CD4-positive, alpha-beta T cell treated with Interleukin-15 for 4 hours (primary cell): ENCODE data around the gene HMCN2.
"Not testable (repeated sequence)": the region's sequence is repeated elsewhere in the genome, so short reads cannot be mapped to it uniquely, and the experiment has no call there.

ENCODE experiments used
- DNase-seq: peaks from one replicate; pipeline ENCODE4 v3.0.0-alpha.2; 2020; ENCODE audit warnings: low spot score

HMCN2 gene

DNA sequence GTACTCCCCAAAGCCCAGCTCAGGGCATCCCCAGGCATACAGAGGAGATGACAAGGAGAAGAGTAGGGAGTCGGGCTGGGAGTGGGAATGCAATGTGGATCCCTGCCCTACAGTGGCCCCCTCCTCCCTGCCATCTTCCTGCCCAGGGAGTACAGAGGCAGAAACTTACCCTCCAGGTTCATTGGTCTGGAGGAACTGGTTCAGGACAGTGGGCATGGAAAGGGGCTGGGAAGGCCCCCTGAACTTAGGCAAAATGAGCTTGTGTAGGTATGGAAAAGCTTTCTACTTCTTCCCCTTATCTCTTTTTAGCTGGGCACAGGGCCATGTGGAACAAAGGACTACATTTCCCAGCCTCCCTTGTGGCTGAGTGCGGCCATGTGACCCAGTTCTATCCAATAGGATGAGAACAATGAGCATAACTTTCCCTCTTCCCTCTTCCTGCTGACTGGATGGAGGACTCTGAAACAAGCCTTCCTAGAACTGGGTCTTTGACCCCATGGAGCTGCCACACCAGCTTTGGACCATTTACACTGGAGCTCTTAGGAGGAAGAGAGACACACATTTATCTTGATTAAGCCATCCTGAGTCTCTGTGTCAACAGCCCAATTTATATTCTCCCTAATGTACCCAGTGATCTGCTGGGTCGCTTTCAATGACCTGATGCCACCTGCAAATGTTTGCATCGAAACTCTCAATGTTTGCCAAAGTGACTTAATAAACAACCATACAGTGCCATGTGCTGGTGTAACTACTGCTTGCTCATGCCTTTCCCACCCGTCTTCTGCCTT, 25.0 kb upstream of the HMCN2 start:
- DNase-seq: peak; percentile 42

DNA sequence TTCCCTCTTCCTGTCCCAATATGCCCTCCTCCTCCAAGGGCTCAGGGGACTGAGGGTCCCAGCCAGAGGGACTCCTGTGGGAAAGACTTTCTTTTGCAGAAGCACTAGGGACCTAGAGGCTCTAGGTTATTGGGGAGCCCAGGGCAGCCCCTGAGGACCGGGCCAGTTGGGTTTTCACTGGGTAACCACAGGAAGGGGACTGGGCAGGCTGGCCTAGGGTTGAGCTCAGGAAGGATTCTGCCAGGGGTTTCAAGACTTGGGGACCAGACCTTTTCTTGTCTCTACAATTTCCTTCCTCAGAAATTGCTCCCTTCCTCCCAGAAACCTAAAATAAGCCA, 24.4 kb upstream of the HMCN2 start:
- DNase-seq: no peak

DNA sequence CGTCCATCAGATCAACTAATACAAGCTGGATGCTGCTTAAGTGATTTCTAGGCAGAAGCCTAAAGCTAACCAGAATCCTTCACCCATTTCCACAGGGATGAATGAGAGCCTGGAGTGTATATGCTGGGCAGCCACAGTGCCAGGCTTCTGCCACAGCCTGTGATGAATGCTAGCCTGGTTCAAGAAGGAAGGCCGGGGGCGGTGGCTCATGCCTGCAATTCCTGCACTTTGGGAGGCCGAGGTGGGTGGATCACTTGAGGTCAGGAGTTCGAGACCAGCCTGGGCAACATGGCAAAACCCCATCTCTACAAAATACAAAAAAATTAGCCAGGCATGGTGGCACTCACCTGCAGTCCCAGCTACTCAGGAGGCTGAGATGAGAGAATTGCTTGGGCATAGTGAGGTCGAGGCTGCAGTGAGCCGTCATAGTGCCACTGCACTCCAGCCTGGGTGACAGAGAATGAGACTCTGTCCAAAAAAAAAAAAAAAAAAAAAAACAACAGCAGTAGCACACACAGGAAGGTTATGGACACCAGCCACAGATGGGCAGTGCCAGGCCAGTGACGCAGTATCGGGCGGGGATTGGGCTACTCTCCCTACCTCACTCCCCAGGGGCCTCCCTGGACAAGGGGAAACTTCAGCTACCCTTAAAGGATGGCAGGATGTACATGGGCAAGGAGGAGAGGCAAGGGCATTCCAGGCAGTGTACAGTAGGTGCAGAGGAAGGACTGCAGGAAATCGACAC, 23.1 kb upstream of the HMCN2 start:
- no peak for DNase-seq

DNA sequence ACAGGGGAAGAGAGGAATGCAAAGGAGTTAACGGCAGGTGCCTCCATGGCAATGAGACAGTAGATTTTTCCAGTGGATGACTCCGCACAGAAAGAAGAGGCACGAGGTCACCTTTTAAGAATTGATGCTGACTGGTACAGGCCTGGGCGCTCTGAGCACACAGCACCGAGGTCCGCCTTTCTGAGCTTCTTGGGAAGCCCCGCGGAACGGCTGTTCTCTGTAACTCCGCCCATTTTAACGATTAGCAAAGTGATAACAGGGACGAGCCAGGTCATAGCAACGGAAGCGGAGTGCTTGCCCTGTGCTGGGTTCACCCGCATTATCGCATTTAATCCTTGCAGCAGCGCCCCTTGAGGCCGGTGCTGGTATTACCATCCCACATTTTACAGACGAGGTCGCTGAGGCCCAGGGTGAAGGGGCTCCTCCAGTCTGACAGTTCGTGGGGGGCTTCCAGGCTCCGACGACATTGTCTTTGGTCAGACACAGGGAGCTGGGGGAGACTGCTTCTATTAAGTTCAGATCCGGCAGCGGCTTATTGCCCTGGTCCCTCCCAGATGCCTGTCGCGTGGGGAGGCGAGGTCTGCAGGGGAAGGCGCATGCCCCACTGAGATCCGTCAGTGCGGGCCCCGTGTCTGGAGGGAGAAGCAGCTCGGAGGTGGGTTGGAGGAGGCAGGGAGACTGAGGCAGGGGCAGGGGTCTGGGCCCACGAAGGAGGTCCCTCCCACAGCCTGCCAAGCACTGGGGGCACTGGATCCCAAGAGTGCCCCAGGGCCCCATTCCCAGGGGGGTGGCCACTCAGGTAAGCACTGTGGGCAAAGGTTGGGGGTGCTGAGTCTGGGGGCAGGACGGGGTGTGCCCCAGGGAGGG, 22.3 kb upstream of the HMCN2 start:
- peak; percentile 87 for DNase-seq

DNA sequence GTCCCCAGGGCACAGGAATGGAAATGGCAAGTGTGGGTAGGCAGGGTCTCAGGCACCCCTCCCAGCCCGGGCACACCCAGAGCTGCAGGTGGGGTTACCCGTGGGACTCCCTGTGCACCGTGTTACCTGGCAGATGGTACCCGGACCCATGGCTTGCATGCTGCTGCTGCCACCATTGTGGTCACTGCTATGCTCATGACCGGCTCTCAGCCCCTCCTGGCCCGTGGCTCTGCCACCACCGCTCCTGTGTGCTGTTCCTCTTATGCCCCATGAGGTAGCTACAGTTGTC, 21.7 kb upstream of the HMCN2 start:
- no peak for DNase-seq

DNA sequence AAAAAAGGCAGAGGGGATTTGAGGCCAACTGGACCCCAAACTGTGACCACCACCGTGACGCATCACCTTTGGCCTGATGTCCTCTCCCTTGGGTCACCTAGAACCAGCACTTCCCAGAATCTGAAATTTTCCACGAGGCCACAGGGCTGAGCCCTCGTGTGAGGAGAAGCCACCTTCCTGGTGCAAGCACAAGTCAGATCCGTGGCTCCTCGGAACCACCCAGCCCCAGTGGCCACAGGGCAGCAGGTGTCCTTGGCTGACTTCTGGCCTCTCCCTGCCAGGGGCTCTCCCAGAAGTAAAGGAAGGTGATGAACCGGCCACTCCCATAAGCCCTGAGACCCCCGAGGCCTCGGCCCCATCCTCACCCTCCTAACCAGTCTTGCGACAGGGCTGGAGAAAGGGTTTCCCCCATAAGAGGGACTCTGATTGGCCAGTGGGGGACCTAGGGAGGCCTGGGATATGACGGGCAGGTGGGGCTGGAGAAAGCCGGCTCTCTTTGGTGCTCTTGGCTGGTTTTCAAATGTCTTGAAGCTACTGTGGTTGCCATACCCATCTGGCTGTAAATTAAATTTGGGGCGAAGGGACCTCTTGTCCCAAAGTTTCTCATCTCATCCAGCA, 20.9 kb upstream of the HMCN2 start:
- DNase-seq: no peak

DNA sequence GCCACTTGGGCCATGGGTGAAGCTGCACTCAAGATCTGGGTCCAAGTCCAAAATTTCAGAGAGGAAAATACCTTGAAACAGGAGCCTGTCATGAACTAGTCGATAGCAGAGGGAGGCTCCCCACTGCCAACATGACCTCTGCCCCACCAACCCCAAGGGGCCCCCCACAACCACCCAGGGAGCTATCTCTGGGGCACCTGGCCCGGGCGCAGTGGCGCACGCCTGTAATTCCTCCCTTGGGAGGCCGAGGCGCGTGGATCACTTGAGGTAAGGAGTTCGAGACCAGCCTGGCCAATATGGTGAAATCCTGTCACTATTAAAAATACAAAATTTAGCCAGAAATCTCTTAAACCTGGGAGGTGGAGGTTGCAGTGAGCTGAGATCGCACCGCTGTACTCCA, 20.1 kb upstream of the HMCN2 start:
- DNase-seq: no peak

DNA sequence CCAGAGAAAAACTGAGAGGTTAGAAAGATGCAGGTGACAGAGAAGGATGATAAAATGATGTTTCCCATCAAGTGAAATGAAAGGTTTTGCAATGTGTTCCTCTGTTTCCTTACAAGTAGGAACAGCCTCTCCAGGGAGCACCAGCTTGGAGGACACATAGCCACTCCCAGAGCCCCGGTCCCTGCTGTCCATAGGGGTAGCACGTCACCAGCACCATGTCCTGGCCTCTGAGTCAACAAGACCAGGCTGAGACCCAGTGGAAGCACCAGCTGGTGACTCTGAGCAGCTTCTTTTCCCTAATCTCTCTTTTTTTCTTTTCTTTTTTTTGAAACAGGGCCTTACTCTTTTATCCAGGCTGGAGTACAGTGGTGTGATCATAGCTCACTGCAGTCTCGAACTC, 19.4 kb upstream of the HMCN2 start:
- no peak for DNase-seq

DNA sequence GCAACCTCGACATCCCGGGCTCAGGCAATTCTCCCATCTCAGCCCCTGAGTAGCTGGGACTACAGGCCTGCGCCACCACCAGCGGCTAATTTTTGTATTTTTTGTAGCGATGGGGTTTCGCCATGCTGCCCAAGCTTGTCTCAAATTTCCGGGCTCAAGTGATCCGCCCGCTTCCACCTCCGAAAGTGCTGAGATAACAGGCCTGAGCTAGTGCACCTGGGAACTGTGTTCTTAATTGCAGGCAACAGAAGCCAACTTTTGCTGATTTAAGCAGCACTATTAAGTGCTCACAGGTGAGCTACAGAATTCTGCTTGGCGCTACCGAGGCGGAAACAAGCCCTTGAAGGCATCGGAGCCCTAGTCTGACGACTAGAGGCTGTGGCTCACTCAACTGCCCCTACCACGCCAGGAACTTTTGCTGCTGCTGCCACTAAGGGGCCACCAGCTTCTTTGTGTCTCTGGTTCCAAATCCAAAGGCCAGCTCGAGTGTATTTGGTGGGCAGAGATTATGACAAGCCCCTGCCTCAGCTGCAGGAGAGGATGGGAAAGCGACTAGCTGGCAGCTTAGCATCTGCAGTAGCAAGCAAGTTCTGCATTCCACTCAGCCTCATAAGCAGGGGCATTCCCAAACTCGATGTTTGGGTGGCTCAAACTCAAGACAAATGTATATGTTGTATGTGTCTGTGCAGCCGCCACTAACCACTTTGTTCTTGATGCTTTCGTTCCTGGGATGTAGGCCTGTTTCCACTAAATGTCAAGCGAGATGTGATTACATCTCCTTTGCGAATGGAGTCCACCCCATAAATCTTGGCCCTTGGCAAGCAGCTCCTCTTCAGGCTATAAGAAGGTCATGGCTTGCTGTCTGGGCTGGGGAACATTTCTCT, 10.6 kb upstream of the HMCN2 start:
- DNase-seq: no peak

DNA sequence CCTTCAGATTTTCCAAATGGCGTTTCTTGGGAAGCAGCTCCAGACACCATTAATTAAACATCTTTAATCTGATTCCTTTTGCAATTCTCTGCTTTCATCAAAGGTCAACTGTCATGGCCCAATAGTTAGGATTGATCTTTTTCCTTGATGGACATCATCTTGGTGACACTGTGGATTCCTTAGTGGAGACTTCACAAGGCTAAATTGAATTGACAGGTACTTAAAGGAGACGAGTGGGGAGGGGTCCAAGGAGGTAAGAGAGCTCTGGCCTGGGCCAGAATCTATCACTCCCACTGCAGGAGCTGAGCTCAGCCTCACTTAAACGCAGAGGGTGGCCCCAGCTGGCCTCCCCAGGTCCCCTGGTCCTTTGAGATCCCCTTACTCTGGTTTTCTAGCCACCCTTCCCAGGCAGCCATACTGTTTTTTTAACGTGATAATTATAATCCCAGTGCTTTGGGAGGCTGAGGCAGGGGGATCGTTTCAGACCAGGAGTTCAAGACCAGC, 9.9 kb upstream of the HMCN2 start:
- DNase-seq: no peak

DNA sequence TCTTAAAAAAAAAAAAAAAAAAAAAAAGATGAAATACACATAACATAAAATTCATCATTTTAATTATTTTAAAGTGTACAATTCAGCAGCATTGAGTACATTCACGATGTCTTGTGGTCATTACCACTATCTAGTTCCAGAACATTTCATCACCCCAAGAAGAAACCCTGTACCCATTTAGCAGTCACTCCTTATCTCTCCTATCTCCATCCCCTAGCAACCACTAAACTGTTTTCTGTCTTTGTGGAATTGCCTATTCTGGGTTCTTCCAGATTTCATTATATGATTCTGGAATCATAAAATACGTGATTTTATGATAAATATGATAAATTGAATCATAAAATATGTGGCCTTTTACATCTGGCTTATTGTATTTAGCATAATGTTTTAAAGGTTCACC, 8.9 kb upstream of the HMCN2 start:
- DNase-seq: no peak

DNA sequence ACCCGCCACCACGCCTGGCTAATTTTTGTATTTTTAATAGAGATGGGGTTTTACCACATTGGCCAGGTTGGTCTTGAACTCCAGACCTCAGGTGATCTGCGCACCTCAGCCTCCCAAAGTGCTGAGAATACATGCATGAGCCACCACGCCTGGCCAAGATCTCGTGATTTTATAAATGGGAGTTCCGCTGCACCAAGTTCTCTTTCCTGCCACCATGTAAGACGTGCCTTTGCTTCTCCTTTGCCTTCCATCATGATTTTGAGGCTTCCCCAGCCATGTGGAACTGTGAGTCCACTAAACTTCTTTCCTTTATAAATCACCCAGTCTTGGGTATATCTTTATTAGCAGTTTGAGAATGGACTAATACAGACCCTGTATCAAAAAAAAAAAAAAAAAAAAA, 7.4 kb upstream of the HMCN2 start:
- DNase-seq: not testable (repeated sequence)

DNA sequence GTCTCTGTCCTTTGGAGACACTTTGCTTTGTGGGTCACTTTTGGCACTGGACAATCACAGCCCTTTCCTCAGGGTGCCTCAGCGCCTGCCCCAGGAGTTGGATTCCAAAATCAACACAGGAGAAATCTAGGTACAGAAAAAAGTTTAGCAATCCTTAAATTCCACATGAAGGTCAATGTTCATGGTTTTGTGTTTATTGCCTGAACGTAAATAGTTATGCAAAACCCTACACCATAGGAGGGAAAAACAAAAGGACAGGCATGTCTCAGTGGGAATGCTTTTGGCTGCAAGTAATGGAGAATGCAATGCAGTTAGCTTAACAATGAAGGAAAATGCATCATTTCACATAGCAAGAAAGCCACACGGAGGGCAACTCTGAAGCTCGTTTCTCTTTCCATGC, 6.5 kb upstream of the HMCN2 start:
- DNase-seq: no peak

DNA sequence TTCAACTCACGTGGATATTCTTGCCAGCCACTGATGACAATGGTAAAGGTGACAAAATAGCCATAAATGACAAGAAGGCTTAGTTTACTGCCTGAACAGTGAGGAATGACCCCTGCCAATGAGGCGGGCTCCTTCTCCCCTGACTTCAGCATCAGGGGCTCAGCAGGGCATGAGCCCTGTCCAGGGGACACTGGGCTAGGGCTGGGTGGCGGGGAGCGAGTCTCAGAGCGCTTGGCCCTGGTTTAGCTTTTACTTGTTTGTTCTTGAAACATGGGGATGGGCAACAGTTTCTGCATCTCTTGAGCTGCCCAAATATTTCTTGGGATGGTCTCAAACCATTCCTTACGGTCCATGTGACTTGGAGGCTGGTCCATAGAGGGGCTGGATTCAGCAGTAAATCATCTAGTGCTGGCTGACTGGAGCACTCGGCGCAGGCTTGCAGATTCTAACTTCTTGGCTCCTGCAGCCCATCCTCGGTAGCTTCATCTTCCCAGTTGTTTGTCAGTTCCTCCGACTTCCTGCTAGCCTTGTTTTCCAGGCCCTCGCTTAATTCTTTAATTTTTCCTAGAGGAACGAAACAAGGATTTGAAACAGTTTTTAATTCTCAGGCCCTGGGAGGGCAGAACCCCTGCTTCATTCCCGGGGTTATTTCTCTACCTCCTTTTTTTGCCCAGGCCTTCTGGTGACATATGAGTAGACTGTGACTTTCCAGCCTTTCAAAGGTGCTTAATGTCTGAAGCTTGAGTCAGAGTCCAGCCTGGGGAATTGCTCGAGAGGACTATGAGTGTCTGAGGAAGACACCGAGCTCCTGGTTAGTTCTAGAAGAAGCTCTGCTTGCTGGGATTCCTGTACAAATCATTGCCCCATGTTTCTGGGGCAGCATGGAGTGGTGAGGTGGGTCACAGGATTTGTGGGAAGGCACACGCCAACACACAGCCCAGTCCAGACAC, 4.5 kb upstream of the HMCN2 start:
- DNase-seq: no peak

DNA sequence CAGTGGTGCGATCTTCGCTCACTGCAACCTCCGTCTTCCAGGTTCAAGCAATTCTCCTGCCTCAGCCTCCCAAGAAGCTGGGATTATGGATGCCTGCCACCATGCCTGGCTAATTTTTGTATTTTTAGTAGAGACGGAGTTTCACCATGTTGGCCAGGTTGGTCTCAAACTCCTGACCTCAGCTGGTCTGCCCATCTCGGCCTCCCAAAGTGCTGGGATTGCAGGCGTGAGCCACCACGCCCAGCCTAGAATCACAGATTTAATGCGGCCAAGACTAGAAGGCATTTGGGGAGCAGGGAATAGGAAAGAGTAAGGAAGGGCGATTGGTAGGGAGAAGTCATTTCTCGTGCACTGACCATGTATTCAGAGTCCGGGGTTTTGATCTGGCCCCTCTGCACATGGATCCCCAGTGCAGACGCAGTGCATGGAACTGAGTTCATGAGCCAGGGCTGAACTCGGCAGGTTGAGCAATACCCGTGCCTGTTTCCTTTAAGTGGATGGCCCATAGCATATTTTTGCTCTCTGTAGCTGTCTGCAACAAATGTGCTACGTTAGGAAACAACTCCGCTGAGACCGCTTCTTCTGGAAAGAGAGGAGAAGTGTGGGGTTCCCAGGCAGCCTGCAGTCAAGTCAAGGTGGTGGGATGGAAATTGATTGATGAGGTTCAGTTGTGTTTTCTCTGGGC, 3.4 kb upstream of the HMCN2 start:
- DNase-seq: no peak

DNA sequence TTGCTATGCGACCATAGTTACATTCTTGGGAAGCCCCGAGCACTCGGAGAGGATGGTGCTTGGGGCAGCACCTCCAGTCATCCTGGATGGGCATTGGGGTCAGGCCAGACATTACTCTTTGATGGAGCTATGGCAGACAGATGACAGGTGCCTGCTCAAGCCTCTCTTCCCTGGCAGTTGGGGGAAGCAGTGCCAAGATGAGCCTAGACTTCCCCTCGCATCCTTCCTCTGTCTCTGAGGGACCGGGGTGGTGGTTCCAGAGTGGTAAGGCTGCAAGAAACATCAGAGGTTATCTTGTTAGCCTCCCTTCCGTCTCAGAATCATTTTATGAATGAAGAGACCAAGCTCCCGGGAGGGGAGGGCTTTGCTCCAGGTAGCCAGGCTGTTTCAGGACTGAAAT, 2.8 kb upstream of the HMCN2 start:
- DNase-seq: no peak

DNA sequence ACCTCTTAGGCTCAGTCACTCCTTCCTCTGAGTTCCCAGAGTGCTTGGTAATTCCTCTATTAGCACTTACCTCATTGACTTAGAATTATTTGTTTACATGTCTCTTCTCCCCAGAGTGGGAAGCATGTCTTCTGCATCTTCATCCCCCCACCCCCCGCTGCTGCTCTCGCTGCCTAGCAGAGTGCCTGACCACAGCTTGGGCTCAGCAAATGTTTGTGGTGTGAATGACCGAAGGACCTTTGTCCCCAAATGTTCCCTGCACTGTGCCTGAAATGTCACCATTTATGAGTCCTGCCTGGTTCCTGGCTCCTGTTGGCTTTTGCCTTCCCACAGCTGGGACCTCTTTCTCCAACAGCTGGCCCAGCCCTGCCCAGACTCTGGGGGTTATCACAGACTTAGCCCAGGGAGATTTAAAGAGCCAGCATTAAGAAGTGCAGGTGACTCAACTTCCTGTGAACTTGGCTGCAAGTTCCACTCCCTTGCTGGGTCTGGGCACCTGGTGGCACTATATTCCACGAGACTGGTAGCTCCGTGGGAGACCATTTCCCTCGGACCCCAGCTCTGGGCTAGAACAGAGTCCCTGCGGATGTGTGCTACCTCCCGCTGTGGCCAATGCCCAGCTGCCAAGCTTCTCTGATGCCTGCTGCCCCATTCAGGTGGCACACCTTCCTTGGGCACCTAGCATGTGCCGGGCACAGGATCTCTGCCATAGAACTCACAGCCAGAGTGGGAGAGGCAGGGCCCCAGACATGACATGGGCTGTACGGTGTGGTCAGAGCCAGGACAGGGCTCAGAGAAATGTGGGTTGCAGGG, 1.8 kb upstream of the HMCN2 start:
- DNase-seq: no peak

DNA sequence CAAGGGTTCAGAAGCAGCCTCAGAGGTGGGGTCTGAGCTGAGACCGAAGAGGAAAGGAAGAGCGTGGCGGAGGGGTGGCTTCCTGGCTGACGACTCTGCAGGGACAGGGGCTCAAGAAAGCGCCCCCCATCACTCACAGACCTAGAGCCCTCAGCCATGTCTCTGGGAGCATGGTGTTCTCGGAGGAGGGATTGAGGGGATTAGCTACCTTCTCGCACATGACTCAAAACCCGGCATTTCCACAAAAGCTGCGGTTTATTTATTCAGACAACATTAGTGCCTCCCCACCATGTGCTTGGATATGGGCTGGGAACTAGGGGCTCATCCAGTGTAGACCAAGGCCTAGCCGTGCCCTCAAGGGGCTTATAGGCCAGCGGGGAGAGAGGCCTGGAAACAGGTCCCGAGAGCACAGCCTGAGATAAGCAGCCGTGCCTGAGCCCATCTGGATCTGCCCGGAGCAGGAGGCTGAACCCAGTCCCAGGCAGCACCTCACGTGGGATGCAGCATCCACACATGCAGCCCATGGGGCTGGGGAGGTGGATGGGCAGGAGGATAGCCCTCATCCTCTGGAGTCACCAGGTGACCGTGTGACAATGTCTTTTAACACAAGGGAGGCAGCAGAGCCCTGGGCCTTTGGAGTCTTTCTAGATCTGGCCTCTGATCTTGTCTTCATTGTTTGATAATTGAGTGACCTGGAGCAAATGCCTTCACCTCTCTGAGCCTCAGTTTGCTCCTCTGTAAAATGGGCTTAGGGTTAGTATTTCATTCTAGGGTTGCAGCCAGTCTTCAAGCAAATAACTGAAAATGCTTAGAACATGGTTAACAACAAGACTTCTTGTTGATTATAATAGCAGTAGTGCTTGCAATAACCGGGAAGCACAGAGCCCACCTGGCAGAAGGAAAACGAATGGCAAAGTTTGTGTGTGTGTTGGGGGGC, 878 bp upstream of the HMCN2 start:
- DNase-seq: no peak
